OCI-LY7 (cell line): ENCODE measurements around the gene DUSP22. TPM values are rescaled to one million over a fixed set of nuclear protein-coding genes. Genes with fewer than 3 reads are reported as not detected.

Experiments
- BruUV-seq: library from RNA; stranded (reverse); fragments of 400-500 nt; replicated peaks from 2 replicates; lab custom pipeline; 2021; lab: Mats Ljungman, UMichigan
- CTCF ChIA-PET: fragments of 300-600 bp; sonication (Branson Sonifier 250); formaldehyde crosslinking; loops from one replicate; lab custom pipeline; 2022; ENCODE audit warnings: antibody characterized with exemption; ENCODE audit not compliant: unreplicated experiment; lab: Charles Lee
- POLR2A ChIA-PET: fragments of 300-600 bp; sonication (Branson Sonifier 250); formaldehyde crosslinking; loops from one replicate; lab custom pipeline; 2022; ENCODE audit warnings: antibody characterized with exemption; lab: Charles Lee
- DNase-seq: peaks from one replicate; pipeline ENCODE4 v3.0.0-alpha.2; 2015; ENCODE audit warnings: low spot score
- H2AFZ ChIP-seq: fragments of 200-600 bp; sonication (generic), shearing (Covaris generic); 2 replicates; pipeline ENCODE4 v1.6.1; 2014; ENCODE audit warnings: mild to moderate bottlenecking, antibody characterized with exemption, low read length, moderate library complexity
- H3K27ac ChIP-seq: fragments of 200-600 bp; sonication (generic); 2 replicates; pipeline ENCODE4 v1.5.1; 2014; ENCODE audit warnings: mixed run types, low read depth, mild to moderate bottlenecking, moderate library complexity, low read length, inconsistent platforms; ENCODE audit not compliant: poor library complexity, severe bottlenecking
- H3K36me3 ChIP-seq: fragments of 200-600 bp; sonication (generic); 2 replicates; pipeline ENCODE4 v1.6.1; 2014; ENCODE audit warnings: mild to moderate bottlenecking, antibody characterized with exemption, low read length, moderate library complexity, mixed read lengths; ENCODE audit not compliant: insufficient read depth
- H3K4me1 ChIP-seq: fragments of 200-600 bp; sonication (generic); 2 replicates; pipeline ENCODE4 v1.5.1; 2014; ENCODE audit warnings: mild to moderate bottlenecking, low read length; ENCODE audit not compliant: insufficient read depth, poor library complexity, severe bottlenecking
- H3K4me2 ChIP-seq: fragments of 200-600 bp; sonication (generic); 2 replicates; pipeline ENCODE4 v1.6.1; 2014; ENCODE audit warnings: mild to moderate bottlenecking, low read length
- H3K4me3 ChIP-seq: fragments of 200-600 bp; sonication (generic); 2 replicates; pipeline ENCODE4 v1.5.1; 2014; ENCODE audit warnings: mild to moderate bottlenecking, low read depth, low read length; ENCODE audit not compliant: poor library complexity, severe bottlenecking
- H3K79me2 ChIP-seq: fragments of 200-600 bp; sonication (generic); 2 replicates; pipeline ENCODE4 v1.6.1; 2016; ENCODE audit warnings: low read depth, mild to moderate bottlenecking, low read length, moderate library complexity, mixed read lengths; ENCODE audit not compliant: insufficient read depth
- H3K9me2 ChIP-seq: fragments of 200-600 bp; sonication (generic); 2 replicates; pipeline ENCODE4 v1.6.1; 2016; ENCODE audit warnings: mild to moderate bottlenecking, low read length, mixed read lengths; ENCODE audit not compliant: insufficient read depth
- H3K9me3 ChIP-seq: fragments of 200-600 bp; sonication (generic); 2 replicates; pipeline ENCODE4 v1.6.1; 2014; ENCODE audit warnings: mild to moderate bottlenecking, mixed run types, low read length, mixed read lengths
- H4K20me1 ChIP-seq: fragments of 200-600 bp; sonication (generic); 2 replicates; pipeline ENCODE4 v1.6.1; 2014; ENCODE audit warnings: mild to moderate bottlenecking, antibody characterized with exemption, low read length, moderate library complexity, mixed read lengths; ENCODE audit not compliant: insufficient read depth
- EZH2phosphoT487 ChIP-seq: fragments of 200-600 bp; sonication (generic); IDR thresholded peaks from 2 replicates; pipeline ENCODE4 v1.6.1; 2018; ENCODE audit warnings: low read depth, borderline replicate concordance, mild to moderate bottlenecking, mixed run types, antibody characterized with exemption, low read length, moderate library complexity, mixed read lengths
- intact Hi-C: fragments of 100-400 bp; cut with micrococcal nuclease; formaldehyde crosslinking; loops from one replicate; pipeline ENCODE4 v1.10.0; 2022; ENCODE audit not compliant: unreplicated experiment
- total RNA-seq, 2 experiments: library from RNA; depleted of rRNA in 1 of 2; stranded (reverse); fragments of >200 nt in 1 of 2; shearing (Covaris generic) in 1 of 2; gene quantifications; 2 replicates each; pipeline ENCODE4 v1.2.3, GENCODE V29; 2014 to 2022
- TF ChIP-seq, protein P1 (sequence below): fragments of 200-600 bp; sonication (generic); conservative IDR thresholded peaks from 2 replicates; pipeline ENCODE4 v1.5.1; 2014; ENCODE audit warnings: mild to moderate bottlenecking, antibody characterized with exemption, low read length, moderate library complexity, mixed read lengths

Gene DUSP22
- total RNA-seq, 2 experiments from 2014 or later, result 149 to 171 TPM

- peaks cover 27% of the 10 kb centered on the region for H3K4me1 ChIP-seq
- H3K4me2 ChIP-seq, result no peak overlapping the region
- no peaks in the 10 kb centered on the region for H3K36me3 ChIP-seq
- intact Hi-C loops, result no loop called here
- no peaks in the 10 kb centered on the region for H4K20me1 ChIP-seq
- H2AFZ ChIP-seq, result no peak overlapping the region
- no peaks in the 10 kb centered on the region for H3K9me2 ChIP-seq
- ChIA-PET POLR2A (interaction anchor here (1.0 kb wide), 1 partner anchor 12 kb away, joined by 3 read pairs; no protein-coding TSS in a partner anchor), CTCF (no interaction called here)
- no peak overlapping the region for H3K27ac ChIP-seq
- H3K4me3 ChIP-seq, result no peak overlapping the region
- no peak for TF ChIP-seq EZH2phosphoT487
- TF ChIP-seq, protein P1, sequence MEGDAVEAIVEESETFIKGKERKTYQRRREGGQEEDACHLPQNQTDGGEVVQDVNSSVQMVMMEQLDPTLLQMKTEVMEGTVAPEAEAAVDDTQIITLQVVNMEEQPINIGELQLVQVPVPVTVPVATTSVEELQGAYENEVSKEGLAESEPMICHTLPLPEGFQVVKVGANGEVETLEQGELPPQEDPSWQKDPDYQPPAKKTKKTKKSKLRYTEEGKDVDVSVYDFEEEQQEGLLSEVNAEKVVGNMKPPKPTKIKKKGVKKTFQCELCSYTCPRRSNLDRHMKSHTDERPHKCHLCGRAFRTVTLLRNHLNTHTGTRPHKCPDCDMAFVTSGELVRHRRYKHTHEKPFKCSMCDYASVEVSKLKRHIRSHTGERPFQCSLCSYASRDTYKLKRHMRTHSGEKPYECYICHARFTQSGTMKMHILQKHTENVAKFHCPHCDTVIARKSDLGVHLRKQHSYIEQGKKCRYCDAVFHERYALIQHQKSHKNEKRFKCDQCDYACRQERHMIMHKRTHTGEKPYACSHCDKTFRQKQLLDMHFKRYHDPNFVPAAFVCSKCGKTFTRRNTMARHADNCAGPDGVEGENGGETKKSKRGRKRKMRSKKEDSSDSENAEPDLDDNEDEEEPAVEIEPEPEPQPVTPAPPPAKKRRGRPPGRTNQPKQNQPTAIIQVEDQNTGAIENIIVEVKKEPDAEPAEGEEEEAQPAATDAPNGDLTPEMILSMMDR, result no peak
- peaks cover 10% of the 10 kb centered on the region; the same call in 1 of the 2 replicates for H3K9me3 ChIP-seq
- H3K79me2 ChIP-seq, result no peaks in the 10 kb centered on the region
- BruUV-seq, result no TSS peak
- no peak for DNase-seq
Measured at GRCh38 chr6:273551-274058, 18.7 kb upstream of the DUSP22 start.

DNA sequence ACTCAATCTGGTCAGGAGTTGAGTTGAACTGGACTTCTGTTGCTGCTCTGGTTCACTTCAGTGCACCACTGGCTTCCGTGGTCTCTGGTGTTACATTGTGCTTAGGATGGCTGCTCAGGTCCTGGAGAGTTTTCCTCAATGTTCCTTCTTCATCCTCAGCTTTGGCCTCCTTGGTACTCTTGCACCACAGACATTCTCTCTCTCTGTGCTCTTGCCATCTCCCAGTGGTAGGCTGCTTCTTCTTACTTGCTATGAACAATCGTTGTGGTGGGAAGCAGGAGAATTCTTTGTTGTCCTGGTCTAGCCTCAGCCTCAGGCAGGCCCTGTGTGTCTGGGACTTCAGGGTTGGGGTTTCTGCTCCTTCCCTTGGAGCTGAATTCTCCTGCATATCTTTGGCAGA is 14.5 kb upstream of the DUSP22 start:
- Histone ChIP-seq H3K4me1 (peaks cover 2% of the 10 kb centered on the region), H4K20me1 (no peaks in the 10 kb centered on the region), H3K9me2 (no peaks in the 10 kb centered on the region), H3K4me3 (no peak overlapping the region), H3K36me3 (no peaks in the 10 kb centered on the region), H3K79me2 (no peaks in the 10 kb centered on the region), H2AFZ (no peak overlapping the region), H3K4me2 (no peak overlapping the region), H3K27ac (no peak overlapping the region), H3K9me3 (peaks cover under 1% of the 10 kb centered on the region; the same call in 1 of the 2 replicates)
- BruUV-seq, result no TSS peak
- DNase-seq, result no peak
- TF ChIP-seq, protein P1, result no peak
- TF ChIP-seq EZH2phosphoT487, result no peak
- intact Hi-C loops, result no loop called here
- ChIA-PET POLR2A (interaction anchor here (0.5 to 1.7 kb wide), 4 partner anchors 9 to 90 kb away, joined by 3 to 4 read pairs (median 4); no protein-coding TSS in a partner anchor), CTCF (no interaction called here)

DNA sequence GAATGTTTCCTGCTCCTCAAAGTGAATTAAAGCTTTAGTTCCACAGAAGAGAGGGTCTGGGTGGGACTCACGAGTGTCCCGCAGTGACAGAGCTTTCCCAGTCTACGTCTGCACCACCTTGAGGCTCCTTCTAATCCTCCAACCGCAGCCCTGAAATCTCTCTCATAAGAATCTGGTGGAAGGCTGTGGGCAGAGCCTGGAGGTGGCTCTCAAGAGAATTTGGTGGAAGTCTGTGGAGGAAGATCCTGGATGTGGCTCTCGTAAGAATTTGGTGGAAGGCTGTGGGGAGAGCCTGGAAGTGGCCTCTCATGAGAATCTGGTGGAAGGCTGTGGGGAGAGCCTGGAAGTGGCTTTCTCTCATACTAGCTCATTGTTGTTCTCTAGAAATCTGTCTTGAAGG is 13.8 kb upstream of the DUSP22 start:
- BruUV-seq, result no TSS peak
- TF ChIP-seq EZH2phosphoT487, result no peak
- TF ChIP-seq, protein P1, result no peak

More for the DNA sequence above, 13.8 kb upstream of the DUSP22 start:
- ChIA-PET CTCF (no interaction called here), POLR2A (interaction anchor here (0.5 to 1.7 kb wide), 3 partner anchors 34 to 90 kb away, joined by 3 to 4 read pairs (median 3); no protein-coding TSS in a partner anchor)
- Histone ChIP-seq H2AFZ (no peak overlapping the region), H3K9me3 (no peaks in the 10 kb centered on the region), H3K27ac (no peak overlapping the region), H3K4me2 (no peak overlapping the region), H3K79me2 (no peaks in the 10 kb centered on the region), H3K9me2 (no peaks in the 10 kb centered on the region), H4K20me1 (no peaks in the 10 kb centered on the region), H3K4me1 (no peaks in the 10 kb centered on the region), H3K36me3 (no peaks in the 10 kb centered on the region), H3K4me3 (no peak overlapping the region)
- DNase-seq, result no peak
- intact Hi-C loops, result no loop called here
